ENCODE results near the gene HDAC4.

The HDAC4 gene

GRCh38 chr2:239275044-239275685, 125.7 kb downstream of the HDAC4 start:
- no peaks in the 10 kb centered on the region for H3K79me2 ChIP-seq (ENCODE audit: insufficient read depth, low read length)
- no peak overlapping the region for H3K4me3 ChIP-seq (ENCODE audit: insufficient read depth, low read length, poor library complexity, severe bottlenecking)
- H3F3A ChIP-seq (ENCODE audit: insufficient read depth) = no peaks in the 10 kb centered on the region
- H3K27ac ChIP-seq (ENCODE audit: low read depth, low read length) = no peak overlapping the region
- H3K9ac ChIP-seq (ENCODE audit: low read length) = no peak overlapping the region
- no peaks in the 10 kb centered on the region for H3K9me2 ChIP-seq (replicated peaks; ENCODE audit: insufficient read depth, low read length)
- H3K27me3 ChIP-seq (ENCODE audit: low read length) = no peaks in the 10 kb centered on the region
- no peak overlapping the region for H3K4me2 ChIP-seq (ENCODE audit: low read depth, low read length, poor library complexity, severe bottlenecking)
- no peaks in the 10 kb centered on the region for H3K9me3 ChIP-seq (ENCODE audit: insufficient read depth, low read length)
- TF ChIP-seq CTCF (IDR thresholded peaks at IDR 0.05; ENCODE audit: insufficient read depth, low read length, poor library complexity, severe bottlenecking) = no peak
- no peak for TF ChIP-seq EZH2phosphoT487 (conservative IDR thresholded peaks at IDR 0.05; ENCODE audit: low read length)
- no peak overlapping the region for H2AFZ ChIP-seq (ENCODE audit: low read depth, low read length, severe bottlenecking)
- H3K36me3 ChIP-seq (ENCODE audit: low read length) = no peaks in the 10 kb centered on the region
- H4K20me1 ChIP-seq (ENCODE audit: low read depth, low read length) = peaks cover 5% of the 10 kb centered on the region; the same call in 1 of the 2 replicates

GRCh38 chr2:239274391-239275043, 126.3 kb downstream of the HDAC4 start:
- no peaks in the 10 kb centered on the region for H3K27me3 ChIP-seq (ENCODE audit: low read length)
- no peaks in the 10 kb centered on the region for H3K79me2 ChIP-seq (ENCODE audit: insufficient read depth, low read length)
- no peak overlapping the region for H2AFZ ChIP-seq (ENCODE audit: low read depth, low read length, severe bottlenecking)
- no peak overlapping the region for H3K9ac ChIP-seq (ENCODE audit: low read length)
- H3K4me3 ChIP-seq (ENCODE audit: insufficient read depth, low read length, poor library complexity, severe bottlenecking) = no peak overlapping the region
- H3K36me3 ChIP-seq (ENCODE audit: low read length) = no peaks in the 10 kb centered on the region
- no peak overlapping the region for H3K4me2 ChIP-seq (ENCODE audit: low read depth, low read length, poor library complexity, severe bottlenecking)
- H3K27ac ChIP-seq (ENCODE audit: low read depth, low read length) = no peak overlapping the region
- H3K9me2 ChIP-seq (replicated peaks; ENCODE audit: insufficient read depth, low read length) = no peaks in the 10 kb centered on the region
- H4K20me1 ChIP-seq (ENCODE audit: low read depth, low read length) = peaks cover 7% of the 10 kb centered on the region; the same call in 1 of the 2 replicates
- no peaks in the 10 kb centered on the region for H3K9me3 ChIP-seq (ENCODE audit: insufficient read depth, low read length)
- no peak for TF ChIP-seq CTCF (IDR thresholded peaks at IDR 0.05; ENCODE audit: insufficient read depth, low read length, poor library complexity, severe bottlenecking)
- no peak for TF ChIP-seq EZH2phosphoT487 (conservative IDR thresholded peaks at IDR 0.05; ENCODE audit: low read length)
- no peaks in the 10 kb centered on the region for H3F3A ChIP-seq (ENCODE audit: insufficient read depth)

GRCh38 chr2:239273280-239274234, 127.3 kb downstream of the HDAC4 start:
- Histone ChIP-seq H3K9me2 (replicated peaks; ENCODE audit: insufficient read depth, low read length) (no peaks in the 10 kb centered on the region), H3K27ac (ENCODE audit: low read depth, low read length) (no peak overlapping the region), H4K20me1 (ENCODE audit: low read depth, low read length) (peaks cover 12% of the 10 kb centered on the region; the same call in 1 of the 2 replicates)

More at GRCh38 chr2:239273280-239274234, 127.3 kb downstream of the HDAC4 start:
- no peaks in the 10 kb centered on the region for H3F3A ChIP-seq (ENCODE audit: insufficient read depth)
- no peaks in the 10 kb centered on the region for H3K36me3 ChIP-seq (ENCODE audit: low read length)
- H3K4me2 ChIP-seq (ENCODE audit: low read depth, low read length, poor library complexity, severe bottlenecking) = no peak overlapping the region
- no peaks in the 10 kb centered on the region for H3K27me3 ChIP-seq (ENCODE audit: low read length)
- TF ChIP-seq CTCF (IDR thresholded peaks at IDR 0.05; ENCODE audit: insufficient read depth, low read length, poor library complexity, severe bottlenecking) (no peak), EZH2phosphoT487 (conservative IDR thresholded peaks at IDR 0.05; ENCODE audit: low read length) (no peak)
- no peak overlapping the region for H3K9ac ChIP-seq (ENCODE audit: low read length)
- no peaks in the 10 kb centered on the region for H3K9me3 ChIP-seq (ENCODE audit: insufficient read depth, low read length)
- no peak overlapping the region for H2AFZ ChIP-seq (ENCODE audit: low read depth, low read length, severe bottlenecking)
- no peak overlapping the region for H3K4me3 ChIP-seq (ENCODE audit: insufficient read depth, low read length, poor library complexity, severe bottlenecking)
- no peaks in the 10 kb centered on the region for H3K79me2 ChIP-seq (ENCODE audit: insufficient read depth, low read length)
